ENCODE results near the gene AUNIP.

Gene AUNIP

DNA sequence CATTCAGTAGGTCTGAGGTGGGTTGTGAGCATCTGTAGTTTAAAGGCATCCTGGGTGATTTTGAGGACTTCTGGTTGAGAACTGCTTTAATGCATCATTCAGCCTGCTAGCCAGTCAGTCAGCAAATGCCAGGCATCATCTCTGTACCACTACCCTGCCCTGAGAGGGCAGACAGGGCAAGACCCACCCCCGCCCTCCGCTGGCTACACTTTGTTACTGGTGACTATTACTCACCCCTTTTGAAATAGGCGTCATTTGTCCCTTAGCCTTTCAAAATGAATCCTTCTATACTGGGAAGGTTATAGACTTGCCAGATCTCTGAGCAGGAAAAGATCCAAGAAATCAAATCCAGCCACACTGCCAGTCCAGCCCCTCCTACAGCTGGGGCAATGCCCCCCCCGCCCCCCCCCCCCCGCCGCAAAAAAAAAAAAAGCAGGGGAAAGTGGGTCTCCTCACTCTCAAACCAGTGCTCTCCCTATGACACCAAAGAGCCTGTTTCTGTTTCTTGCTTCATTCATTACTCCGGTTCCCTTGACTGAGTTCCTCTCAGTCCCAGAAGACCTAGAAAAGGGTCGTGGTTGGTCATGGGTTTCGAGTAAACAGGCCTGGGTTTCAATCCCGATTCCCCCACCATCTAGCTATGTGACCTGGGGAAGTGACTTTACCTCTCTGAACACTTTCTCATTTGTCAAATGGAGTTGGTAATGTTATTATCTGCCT is 54.9 kb downstream of the AUNIP start:
- peaks cover 37% of the 10 kb centered on the region for H3K4me1 Mint-ChIP-seq
- DNase-seq (ENCODE audit: low spot score in 2 of 2) (no peak), ATAC-seq (peak; percentile 75)
- peaks cover 5% of the 10 kb centered on the region for H3K36me3 Mint-ChIP-seq
- H3K27ac Mint-ChIP-seq, result peak overlapping the region; percentile 64
- H3K4me3 Mint-ChIP-seq, result peak overlapping the region; percentile 18
- H3K9me3 Mint-ChIP-seq, result no peaks in the 10 kb centered on the region

DNA sequence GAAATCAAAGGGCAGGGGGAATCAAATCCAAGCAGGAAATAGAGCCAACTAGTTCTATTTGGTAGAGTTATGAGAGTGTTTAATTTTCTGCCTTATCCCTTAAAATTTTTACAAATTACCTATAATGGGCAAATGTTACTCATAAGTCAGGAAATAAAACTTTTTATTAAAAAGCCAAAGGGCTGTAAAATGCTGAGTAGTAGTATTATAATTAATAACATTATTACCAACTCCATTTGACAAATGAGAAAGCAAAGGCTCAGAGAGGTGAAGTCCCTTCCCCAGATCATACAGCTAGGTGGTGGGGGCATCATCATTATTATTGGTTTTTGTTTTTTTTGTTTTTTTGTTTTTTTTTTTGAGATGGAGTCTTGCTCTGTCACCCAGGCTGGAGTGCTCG is 55.9 kb downstream of the AUNIP start:
- Mint-ChIP-seq H3K9me3 (no peaks in the 10 kb centered on the region), H3K4me3 (no peak overlapping the region), H3K27ac (no peak overlapping the region), H3K36me3 (no peaks in the 10 kb centered on the region), H3K4me1 (peaks cover 38% of the 10 kb centered on the region)
- ATAC-seq (no peak), DNase-seq (ENCODE audit: low spot score in 2 of 2) (no peak)

- Mint-ChIP-seq H3K36me3 (no peaks in the 10 kb centered on the region), H3K4me3 (no peak overlapping the region), H3K27ac (no peak overlapping the region), H3K4me1 (peaks cover 43% of the 10 kb centered on the region), H3K9me3 (no peaks in the 10 kb centered on the region)
- no peak for DNase-seq (ENCODE audit: low spot score in 2 of 2)
- no peak for ATAC-seq
These were observed 56.3 kb downstream of the AUNIP start for GRCh38 chr1:25802915-25803314.

GRCh38 chr1:25800703-25801377 is 58.4 kb downstream of the AUNIP start:
- Mint-ChIP-seq H3K27ac (peak overlapping the region; percentile 17), H3K4me1 (peaks cover 59% of the 10 kb centered on the region), H3K36me3 (no peaks in the 10 kb centered on the region), H3K9me3 (no peaks in the 10 kb centered on the region), H3K4me3 (peak overlapping the region; percentile 65)
- DNase-seq (ENCODE audit: low spot score in 2 of 2), result no peak
- ATAC-seq, result no peak

DNA sequence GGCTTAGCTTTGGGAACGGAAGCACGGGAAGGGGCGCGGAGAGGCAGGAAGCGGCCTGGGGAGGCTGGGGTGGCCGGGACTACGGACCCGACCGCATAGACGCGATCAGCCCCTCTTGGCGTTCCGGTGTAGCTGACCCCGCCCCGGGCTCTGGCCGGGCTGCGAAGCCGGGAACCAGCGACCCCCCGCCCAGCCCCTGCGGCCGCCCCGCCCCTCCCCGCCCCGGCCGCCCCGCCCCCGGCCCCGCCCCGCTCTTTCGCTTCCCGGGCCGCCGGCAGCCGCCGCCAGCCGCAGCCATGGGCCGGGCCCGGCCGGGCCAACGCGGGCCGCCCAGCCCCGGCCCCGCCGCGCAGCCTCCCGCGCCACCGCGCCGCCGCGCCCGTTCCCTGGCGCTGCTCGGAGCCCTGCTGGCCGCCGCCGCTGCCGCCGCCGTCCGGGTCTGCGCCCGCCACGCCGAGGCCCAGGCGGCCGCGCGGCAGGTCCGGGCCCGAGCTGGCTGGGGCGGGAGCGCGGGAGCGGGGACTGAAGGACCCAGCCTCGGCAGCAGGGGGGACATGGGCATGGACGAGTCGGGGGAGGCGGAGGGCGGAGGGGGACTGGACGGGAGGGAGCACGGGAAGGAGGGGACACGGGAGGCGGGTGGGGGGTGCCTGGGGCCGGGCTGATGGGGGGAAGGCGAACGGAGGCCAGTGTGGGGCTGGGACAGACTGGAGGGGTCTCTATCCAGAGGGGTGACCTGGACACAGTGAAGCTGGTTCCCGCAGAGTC is 59.1 kb downstream of the AUNIP start, which contains the start of gene SELENON:
Gene SELENON (plus strand): TSS at position 259 of the 768 bp plus-strand sequence. CDS start 38 bp downstream, at position 297.
- Mint-ChIP-seq H3K27ac (peak within 1 kb of the TSS; percentile 40), H3K4me1 (peaks cover 62% of the 10 kb centered on the region), H3K9me3 (no peaks in the 10 kb centered on the region), H3K36me3 (no peaks in the 10 kb centered on the region), H3K4me3 (peak within 1 kb of the TSS; percentile 65)
- DNase-seq (ENCODE audit: low spot score in 2 of 2) (peak; percentile 23 to 66), ATAC-seq (peak; percentile 31)

DNA sequence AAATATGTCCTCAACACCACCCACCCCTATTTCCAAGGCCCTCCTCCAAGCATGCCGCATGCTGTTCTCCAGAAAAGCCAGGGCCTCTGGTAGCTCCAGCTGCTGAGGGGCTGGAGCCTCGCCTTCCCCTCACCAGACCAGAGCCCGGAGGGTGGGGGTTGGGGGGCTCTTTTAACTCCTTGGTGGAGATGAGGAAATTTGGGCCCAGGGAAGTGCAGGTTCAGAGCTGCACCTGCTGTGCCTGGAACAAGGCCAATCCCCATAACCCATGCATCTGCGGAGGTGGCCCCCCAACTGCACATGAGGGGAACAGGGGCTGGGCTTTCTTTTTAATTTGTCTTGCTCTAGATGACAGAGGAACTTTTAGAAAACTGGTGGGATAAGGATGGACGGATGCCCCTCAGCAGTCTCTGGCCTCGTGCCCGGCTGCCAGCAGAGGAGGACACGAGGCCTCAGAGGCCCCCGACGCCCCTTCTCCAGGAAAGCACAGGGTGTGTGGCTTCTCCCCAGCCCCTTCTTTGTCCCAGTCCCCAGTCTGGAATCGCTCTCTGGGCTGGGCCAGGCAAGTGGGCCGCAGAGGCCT is 59.8 kb downstream of the AUNIP start:
- DNase-seq (ENCODE audit: low spot score in 2 of 2) (no peak), ATAC-seq (no peak)
- peak overlapping the region; percentile 65 for H3K4me3 Mint-ChIP-seq
- H3K36me3 Mint-ChIP-seq, result no peaks in the 10 kb centered on the region
- peak overlapping the region; percentile 40 for H3K27ac Mint-ChIP-seq
- H3K9me3 Mint-ChIP-seq, result no peaks in the 10 kb centered on the region
- peaks cover 59% of the 10 kb centered on the region for H3K4me1 Mint-ChIP-seq

DNA sequence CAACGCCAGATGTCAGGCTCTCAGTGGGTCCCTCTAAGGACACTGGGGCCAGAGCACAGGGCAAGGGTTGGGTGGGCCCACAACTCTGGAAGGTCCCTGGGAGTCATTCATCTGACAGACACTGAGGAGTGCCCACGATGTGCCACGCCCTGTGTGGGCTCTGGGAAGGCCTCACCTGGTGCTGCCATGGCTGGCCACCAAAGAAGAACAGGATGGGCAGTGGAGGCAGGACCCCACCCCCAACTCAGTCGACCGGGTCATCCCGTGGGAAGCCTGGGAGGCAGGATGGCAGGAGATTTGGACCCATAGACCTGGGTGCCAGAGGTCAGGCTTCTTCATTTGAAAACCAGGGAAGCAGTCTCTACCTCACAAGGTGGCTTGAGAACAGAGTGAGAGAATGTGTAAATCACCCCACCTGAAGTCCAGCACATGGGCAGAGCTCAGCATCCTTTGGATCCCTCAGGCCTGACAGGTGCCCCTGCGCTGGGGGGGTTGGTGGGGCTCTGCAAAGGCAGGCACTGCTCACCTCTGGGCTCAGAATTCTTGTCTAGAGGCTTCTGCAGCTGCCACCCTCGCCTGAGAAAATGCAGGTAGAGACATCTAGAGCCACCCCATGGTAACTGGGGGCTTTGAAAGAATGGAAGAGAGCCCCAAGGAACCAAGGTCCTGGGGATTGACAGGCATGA is 60.4 kb downstream of the AUNIP start:
- ATAC-seq (no peak), DNase-seq (ENCODE audit: low spot score in 2 of 2) (no peak)
- Mint-ChIP-seq H3K27ac (no peak overlapping the region), H3K4me1 (peaks cover 53% of the 10 kb centered on the region), H3K4me3 (peak overlapping the region; percentile 65), H3K36me3 (no peaks in the 10 kb centered on the region), H3K9me3 (no peaks in the 10 kb centered on the region)

- no peak for ATAC-seq
- Mint-ChIP-seq H3K27ac (peak overlapping the region; percentile 76), H3K4me1 (peaks cover 52% of the 10 kb centered on the region), H3K9me3 (no peaks in the 10 kb centered on the region), H3K36me3 (no peaks in the 10 kb centered on the region), H3K4me3 (peak overlapping the region; percentile 61)
- DNase-seq (ENCODE audit: low spot score in 2 of 2), result no peak
These were observed 61.3 kb downstream of the AUNIP start for GRCh38 chr1:25797939-25798338.

DNA sequence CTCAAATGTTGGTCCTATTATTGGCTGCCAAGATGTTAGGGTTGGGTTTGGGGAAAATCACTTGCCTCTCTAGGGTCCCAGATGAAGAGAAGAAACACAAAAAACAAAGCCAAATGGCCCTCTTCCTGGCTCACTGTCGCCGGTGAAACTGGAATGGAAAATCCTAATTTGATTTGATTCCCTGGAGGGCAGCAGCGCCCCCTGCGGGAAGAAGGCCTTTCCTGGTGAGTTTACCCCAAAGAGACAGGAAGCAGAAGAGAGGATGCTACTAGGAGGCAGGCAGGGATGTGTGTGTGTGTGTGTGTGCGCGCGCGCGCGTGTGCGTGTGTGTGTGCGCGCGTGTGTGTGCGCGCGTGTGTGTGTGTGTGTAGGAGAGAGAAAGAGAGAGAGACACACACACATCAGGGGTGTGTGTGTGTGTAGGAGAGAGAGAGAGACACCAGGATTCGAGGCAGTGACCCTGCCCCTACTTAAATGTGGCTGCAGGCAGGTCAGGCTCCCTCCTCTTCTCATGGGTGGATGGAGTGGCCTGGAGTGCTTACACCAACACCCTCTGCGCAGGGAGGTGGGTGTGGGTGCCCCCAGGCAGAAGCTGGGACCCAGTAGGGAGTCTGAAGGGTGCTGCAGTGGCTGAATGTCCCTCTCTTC is 62.3 kb downstream of the AUNIP start:
- H3K36me3 Mint-ChIP-seq, result no peaks in the 10 kb centered on the region
- peaks cover 44% of the 10 kb centered on the region for H3K4me1 Mint-ChIP-seq
- peak overlapping the region; percentile 61 for H3K4me3 Mint-ChIP-seq
- no peaks in the 10 kb centered on the region for H3K9me3 Mint-ChIP-seq
- DNase-seq (ENCODE audit: low spot score in 2 of 2) (peak; percentile 59 to 85), ATAC-seq (peak; percentile 60)
- peak overlapping the region; percentile 76 for H3K27ac Mint-ChIP-seq

DNA sequence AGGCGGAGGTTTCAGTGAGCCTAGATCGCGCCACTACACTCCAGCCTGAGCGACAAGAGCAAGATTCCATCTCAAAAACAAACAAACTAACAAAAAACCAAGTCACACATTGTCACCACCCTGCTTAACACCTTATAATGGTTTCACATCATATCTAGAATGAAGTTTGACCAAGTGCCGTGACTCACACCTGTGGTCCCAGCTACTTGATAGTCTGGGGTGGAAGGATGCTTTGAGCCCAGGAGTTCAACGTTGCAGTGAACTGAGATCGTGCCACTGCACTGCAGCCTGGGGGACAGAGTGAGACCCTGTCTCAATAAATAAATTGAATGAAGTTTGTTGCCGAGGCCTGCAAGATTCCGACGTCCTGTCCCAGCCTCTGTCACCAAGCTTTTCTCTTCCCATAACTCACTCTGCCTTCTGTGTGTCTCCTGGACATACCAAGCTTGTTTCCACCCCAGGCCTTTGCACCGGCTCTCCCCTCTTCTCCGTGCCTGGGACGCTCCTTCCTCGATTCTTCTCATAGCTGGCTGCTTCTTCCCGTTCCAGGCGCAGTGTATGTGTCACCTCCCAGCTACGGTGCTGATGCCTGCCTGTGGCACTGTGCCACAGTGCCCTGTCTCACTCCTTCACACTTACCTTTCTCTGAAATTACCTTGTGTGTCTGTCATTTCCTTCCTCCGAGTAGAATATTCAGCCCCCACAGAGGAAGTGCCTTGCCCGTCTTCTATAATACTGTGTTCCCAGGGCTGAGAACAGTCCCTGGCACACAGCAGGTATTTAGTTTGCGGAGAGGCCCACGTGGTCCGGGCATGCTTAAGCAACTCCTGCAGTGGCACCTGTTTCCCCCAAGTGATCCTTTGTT is 63.1 kb downstream of the AUNIP start:
- peaks cover 44% of the 10 kb centered on the region for H3K4me1 Mint-ChIP-seq
- H3K9me3 Mint-ChIP-seq, result no peaks in the 10 kb centered on the region
- H3K27ac Mint-ChIP-seq, result peak overlapping the region; percentile 76
- H3K36me3 Mint-ChIP-seq, result no peaks in the 10 kb centered on the region
- ATAC-seq, result peak; percentile 91
- peak overlapping the region; percentile 61 for H3K4me3 Mint-ChIP-seq
- DNase-seq (ENCODE audit: low spot score in 2 of 2), result peak in 1 of 2 donors; percentile 71

DNA sequence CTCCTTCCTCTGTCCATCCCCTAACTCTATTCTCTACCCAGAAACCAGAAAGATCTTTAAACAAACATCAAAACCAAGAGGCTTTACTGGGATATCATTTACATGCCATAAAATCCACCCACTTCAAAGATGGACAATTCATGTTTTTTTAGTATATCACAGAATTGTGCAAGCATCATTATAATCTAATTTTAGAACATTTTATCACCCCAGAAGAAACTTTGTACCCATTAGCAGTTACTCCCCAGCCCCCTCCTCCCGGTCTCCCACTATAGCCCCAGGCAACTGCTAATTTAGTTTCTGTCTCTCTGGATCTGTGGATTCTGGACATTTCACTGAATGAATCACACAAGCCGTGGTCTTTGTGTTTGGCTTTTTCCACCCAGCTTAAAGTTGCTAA is 64.0 kb downstream of the AUNIP start:
- ATAC-seq (no peak), DNase-seq (ENCODE audit: low spot score in 2 of 2) (no peak)
- peaks cover 36% of the 10 kb centered on the region for H3K4me1 Mint-ChIP-seq
- H3K4me3 Mint-ChIP-seq, result no peak overlapping the region
- no peaks in the 10 kb centered on the region for H3K9me3 Mint-ChIP-seq
- no peaks in the 10 kb centered on the region for H3K36me3 Mint-ChIP-seq
- H3K27ac Mint-ChIP-seq, result peak overlapping the region; percentile 38

DNA sequence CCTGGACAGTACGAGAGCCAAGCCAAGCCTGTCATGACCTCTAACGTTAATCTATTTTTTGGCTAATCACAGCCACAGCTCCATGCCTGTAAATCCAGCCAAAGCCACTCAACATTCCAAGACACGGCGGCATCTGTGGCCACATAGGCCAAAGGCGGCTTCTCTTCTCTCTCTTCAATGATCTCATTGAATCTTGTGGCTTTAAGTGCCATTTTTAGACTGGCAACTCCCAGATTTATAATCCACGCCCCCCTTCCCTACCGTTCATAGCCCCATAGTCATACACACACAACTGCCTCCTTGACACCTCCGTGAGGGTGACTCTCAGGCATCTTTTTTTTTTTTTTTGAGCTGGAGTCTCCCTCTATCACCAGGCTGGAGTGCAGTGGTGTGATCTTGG is 64.9 kb downstream of the AUNIP start:
- ATAC-seq (no peak), DNase-seq (ENCODE audit: low spot score in 2 of 2) (no peak)
- H3K4me1 Mint-ChIP-seq, result peaks cover 36% of the 10 kb centered on the region
- no peaks in the 10 kb centered on the region for H3K9me3 Mint-ChIP-seq
- no peak overlapping the region for H3K4me3 Mint-ChIP-seq
- H3K36me3 Mint-ChIP-seq, result no peaks in the 10 kb centered on the region
- H3K27ac Mint-ChIP-seq, result peak overlapping the region; percentile 38

DNA sequence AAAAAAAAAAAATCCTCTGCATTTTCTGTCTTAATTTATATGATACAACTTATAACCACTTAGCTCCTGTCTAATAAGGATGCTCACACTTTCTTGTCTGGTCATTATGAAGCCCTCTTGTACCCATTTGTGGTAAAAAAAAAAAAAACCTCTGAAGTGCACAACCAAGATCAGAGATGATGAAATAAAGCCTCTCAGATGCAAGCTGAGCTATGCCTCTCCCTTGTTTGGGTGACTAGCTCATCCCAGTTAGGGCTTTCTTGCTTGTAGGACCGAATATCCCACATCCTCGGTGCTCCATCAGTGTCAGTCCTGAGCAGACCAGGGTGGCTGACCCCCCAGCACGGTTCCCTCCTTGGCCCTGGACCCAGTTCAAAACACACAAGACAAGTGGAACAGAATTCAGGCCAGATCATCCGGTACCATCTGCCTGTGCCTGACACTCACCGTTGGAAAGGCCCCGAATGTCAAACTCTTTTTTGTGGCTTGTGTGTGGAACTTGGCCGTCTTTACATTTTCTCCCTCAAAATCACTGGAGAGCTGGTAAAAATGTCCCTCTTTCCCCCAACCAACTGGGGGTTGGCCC is 65.6 kb downstream of the AUNIP start:
- DNase-seq (ENCODE audit: low spot score in 2 of 2) (no peak), ATAC-seq (no peak)
- Mint-ChIP-seq H3K4me3 (no peak overlapping the region), H3K4me1 (peaks cover 36% of the 10 kb centered on the region), H3K36me3 (no peaks in the 10 kb centered on the region), H3K9me3 (no peaks in the 10 kb centered on the region), H3K27ac (no peak overlapping the region)
